ENCODE measurements around the gene ATP5F1D. TPM values are rescaled to one million over a fixed set of nuclear protein-coding genes. Genes with fewer than 3 reads are reported as not detected.
A peak's percentile ranks its signal among the peaks of the same experiment; 100 is the strongest.

Gene ATP5F1D
- total RNA-seq, 1 experiment from 2014 or later, result 179 TPM

DNA sequence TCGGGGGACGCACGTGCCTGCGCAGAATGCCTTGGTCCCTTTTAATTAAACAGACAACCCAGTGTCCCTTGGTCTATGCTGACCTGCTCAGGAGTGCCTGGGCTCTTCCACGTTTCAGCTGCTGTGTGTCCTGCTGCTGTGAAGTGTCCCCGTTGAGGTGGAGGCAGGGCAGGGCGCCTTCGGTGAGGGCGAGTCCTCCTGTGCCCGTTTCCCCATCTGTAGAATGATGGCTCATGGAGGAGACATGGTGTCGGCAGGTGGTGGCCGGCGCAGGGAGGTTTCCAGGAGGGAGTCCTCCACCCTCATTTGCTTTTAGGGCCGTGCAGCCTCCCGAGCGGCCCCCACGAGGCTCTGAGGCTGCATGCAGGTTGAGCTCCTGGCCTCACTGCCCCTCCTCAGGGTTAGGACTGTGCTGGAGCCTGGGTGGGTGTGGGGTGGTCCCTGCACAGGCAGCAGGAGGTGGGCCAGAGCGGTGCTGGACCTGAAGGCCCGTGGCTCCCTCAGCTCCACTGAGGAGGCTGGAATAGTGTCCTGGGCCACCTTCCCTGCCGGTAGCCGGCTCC lies 27.2 kb upstream of the ATP5F1D start:
- Histone ChIP-seq H3K27me3 (ENCODE audit: insufficient read depth, low read length) (no peaks in the 10 kb centered on the region), H3K18ac (ENCODE audit: insufficient read length, low read depth, low read length) (no peak overlapping the region), H3K4me1 (ENCODE audit: insufficient read depth, low read length) (no peaks in the 10 kb centered on the region), H4K5ac (ENCODE audit: insufficient read length, low read depth, low read length) (no peak overlapping the region), H3T11ph (ENCODE audit: low read length) (no peak overlapping the region), H3K27ac (ENCODE audit: insufficient read length, low read depth, low read length) (no peak overlapping the region), H3K14ac (ENCODE audit: insufficient read depth, low read length) (no peak overlapping the region), H2BK5ac (ENCODE audit: insufficient read length, low read length) (no peak overlapping the region), H3K79me1 (ENCODE audit: insufficient read depth, low read depth, low read length, poor library complexity, severe bottlenecking) (peaks cover 9% of the 10 kb centered on the region), H4K91ac (ENCODE audit: insufficient read length, low read depth, low read length) (no peak overlapping the region), H3K9me3 (ENCODE audit: control insufficient read depth, low read depth, low read length) (no peaks in the 10 kb centered on the region), H3K4ac (ENCODE audit: low read depth, low read length) (no peak overlapping the region), H2BK20ac (ENCODE audit: low read depth, low read length, poor library complexity, severe bottlenecking) (no peak overlapping the region), H2AFZ (ENCODE audit: low read length) (no peak overlapping the region), H3K23me2 (ENCODE audit: insufficient read length, low read depth, low read length, poor library complexity, severe bottlenecking) (no peaks in the 10 kb centered on the region), H2BK15ac (ENCODE audit: low read depth, low read length) (no peak overlapping the region), H2AK5ac (ENCODE audit: insufficient read length, low read length) (no peak overlapping the region), H3K4me2 (ENCODE audit: insufficient read depth, insufficient read length, low read length) (no peak overlapping the region), H3K23ac (ENCODE audit: insufficient read length, low read depth, low read length) (no peak overlapping the region), H2BK12ac (ENCODE audit: insufficient read length, low read depth, low read length) (no peak overlapping the region), H4K20me1 (ENCODE audit: control insufficient read depth, insufficient read depth, insufficient read length) (no peaks in the 10 kb centered on the region), H3K9ac (ENCODE audit: extremely low read depth, insufficient read length, low read length) (no peak overlapping the region), H3K79me2 (ENCODE audit: insufficient read depth, low read length) (peaks cover 33% of the 10 kb centered on the region; the same call in 1 of the 2 replicates), H2BK120ac (ENCODE audit: low read depth, low read length, poor library complexity, severe bottlenecking) (no peak overlapping the region), H4K8ac (replicated peaks; ENCODE audit: insufficient read length, low read depth, low read length) (no peak overlapping the region), H3K56ac (ENCODE audit: insufficient read length, low read depth, low read length) (no peak overlapping the region)
- no peak for DNase-seq
- no CpG with 5 or more reads among the region's 21 CpGs for WGBS (ENCODE audit: extremely low coverage, insufficient read length, low lambda C conversion rate)
- Mint-ChIP-seq H3K36me3 (ENCODE audit: insufficient read depth in 1 of 3, low read depth in 3 of 3) (peaks cover 7 to 25% (median 16%) of the 10 kb centered on the region in 3 experiments), H3K4me1 (peaks cover 27 to 42% of the 10 kb centered on the region in 2 experiments), H3K27me3 (ENCODE audit: low read depth) (no peaks in the 10 kb centered on the region), H3K4me3 (no peak overlapping the region), H3K27ac (peak overlapping the region; percentile 77 to 98 (median 86); a peak in 6 of 7 replicates), H3K9me3 (no peaks in the 10 kb centered on the region)
- no peak for TF ChIP-seq CTCF (conservative IDR thresholded peaks at IDR 0.05)

Data from H9 (cell line).